ENCODE data around the gene SMG9.

SMG9 gene

DNA sequence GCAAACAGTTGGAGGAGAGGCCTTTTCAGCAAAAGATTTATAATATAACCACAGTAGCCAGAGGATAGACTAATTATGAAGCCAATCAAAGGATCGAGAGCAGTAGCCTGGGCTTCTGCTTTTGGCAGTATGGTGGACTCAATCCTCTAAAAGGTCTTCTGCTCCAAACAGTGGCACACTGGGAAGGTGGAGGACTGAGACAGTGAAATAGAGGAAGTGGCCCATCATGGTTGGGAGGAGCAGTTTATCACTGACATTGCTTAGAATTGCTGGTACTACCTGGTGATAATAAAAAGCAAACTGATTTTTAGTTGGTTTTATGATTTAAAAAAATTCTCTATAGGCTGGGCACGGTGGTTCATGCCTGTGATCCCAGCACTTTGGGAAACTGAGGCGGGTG lies 63.9 kb downstream of the SMG9 start:
- H2AFZ ChIP-seq (ENCODE audit: low read depth, low read length, severe bottlenecking), result no peak overlapping the region
- TF ChIP-seq, protein P1, sequence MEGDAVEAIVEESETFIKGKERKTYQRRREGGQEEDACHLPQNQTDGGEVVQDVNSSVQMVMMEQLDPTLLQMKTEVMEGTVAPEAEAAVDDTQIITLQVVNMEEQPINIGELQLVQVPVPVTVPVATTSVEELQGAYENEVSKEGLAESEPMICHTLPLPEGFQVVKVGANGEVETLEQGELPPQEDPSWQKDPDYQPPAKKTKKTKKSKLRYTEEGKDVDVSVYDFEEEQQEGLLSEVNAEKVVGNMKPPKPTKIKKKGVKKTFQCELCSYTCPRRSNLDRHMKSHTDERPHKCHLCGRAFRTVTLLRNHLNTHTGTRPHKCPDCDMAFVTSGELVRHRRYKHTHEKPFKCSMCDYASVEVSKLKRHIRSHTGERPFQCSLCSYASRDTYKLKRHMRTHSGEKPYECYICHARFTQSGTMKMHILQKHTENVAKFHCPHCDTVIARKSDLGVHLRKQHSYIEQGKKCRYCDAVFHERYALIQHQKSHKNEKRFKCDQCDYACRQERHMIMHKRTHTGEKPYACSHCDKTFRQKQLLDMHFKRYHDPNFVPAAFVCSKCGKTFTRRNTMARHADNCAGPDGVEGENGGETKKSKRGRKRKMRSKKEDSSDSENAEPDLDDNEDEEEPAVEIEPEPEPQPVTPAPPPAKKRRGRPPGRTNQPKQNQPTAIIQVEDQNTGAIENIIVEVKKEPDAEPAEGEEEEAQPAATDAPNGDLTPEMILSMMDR (IDR thresholded peaks at IDR 0.05; ENCODE audit: insufficient read depth, low read length, poor library complexity, severe bottlenecking), result no peak
- TF ChIP-seq EZH2phosphoT487 (conservative IDR thresholded peaks at IDR 0.05; ENCODE audit: low read length), result no peak
- no peaks in the 10 kb centered on the region for H3F3A ChIP-seq (ENCODE audit: insufficient read depth)
- H3K27ac ChIP-seq (ENCODE audit: low read depth, low read length), result no peak overlapping the region
- H3K4me2 ChIP-seq (ENCODE audit: low read depth, low read length, poor library complexity, severe bottlenecking), result no peak overlapping the region
- no peak overlapping the region for H3K4me3 ChIP-seq (ENCODE audit: insufficient read depth, low read length, poor library complexity, severe bottlenecking)
- H3K36me3 ChIP-seq (ENCODE audit: low read length), result no peaks in the 10 kb centered on the region
- no peaks in the 10 kb centered on the region for H3K27me3 ChIP-seq (ENCODE audit: low read length)
- no peaks in the 10 kb centered on the region for H4K20me1 ChIP-seq (ENCODE audit: low read depth, low read length)
- no peaks in the 10 kb centered on the region for H3K9me3 ChIP-seq (ENCODE audit: insufficient read depth, low read length)
- no peaks in the 10 kb centered on the region for H3K9me2 ChIP-seq (replicated peaks; ENCODE audit: insufficient read depth, low read length)
- no peaks in the 10 kb centered on the region for H3K79me2 ChIP-seq (ENCODE audit: insufficient read depth, low read length)
- H3K9ac ChIP-seq (ENCODE audit: low read length), result no peak overlapping the region

DNA sequence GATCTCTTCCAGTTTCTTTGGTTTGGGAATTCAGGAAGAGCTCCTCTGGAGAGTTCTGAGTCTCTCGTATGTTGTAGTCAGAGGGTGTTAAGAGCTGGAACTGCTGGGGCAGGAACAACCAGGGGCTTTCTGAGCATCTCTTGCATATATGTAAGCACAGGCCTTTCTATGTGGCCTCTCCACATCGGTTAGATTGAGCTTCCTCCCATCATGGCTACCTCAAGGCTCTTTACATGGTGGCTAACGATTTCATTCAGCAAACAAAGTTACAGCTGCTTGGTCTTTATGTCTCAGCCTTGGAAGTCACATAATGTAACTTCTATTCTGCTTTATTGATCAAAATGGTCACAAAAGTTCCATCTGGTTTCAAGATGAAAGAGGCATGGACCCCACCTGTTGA lies 64.3 kb downstream of the SMG9 start:
- H3K4me3 ChIP-seq (ENCODE audit: insufficient read depth, low read length, poor library complexity, severe bottlenecking), result no peak overlapping the region
- H3K79me2 ChIP-seq (ENCODE audit: insufficient read depth, low read length), result no peaks in the 10 kb centered on the region
- H4K20me1 ChIP-seq (ENCODE audit: low read depth, low read length), result no peaks in the 10 kb centered on the region
- H3K4me2 ChIP-seq (ENCODE audit: low read depth, low read length, poor library complexity, severe bottlenecking), result no peak overlapping the region
- no peaks in the 10 kb centered on the region for H3F3A ChIP-seq (ENCODE audit: insufficient read depth)
- no peak overlapping the region for H2AFZ ChIP-seq (ENCODE audit: low read depth, low read length, severe bottlenecking)
- H3K27ac ChIP-seq (ENCODE audit: low read depth, low read length), result no peak overlapping the region
- no peaks in the 10 kb centered on the region for H3K27me3 ChIP-seq (ENCODE audit: low read length)
- TF ChIP-seq, protein P1 (IDR thresholded peaks at IDR 0.05; ENCODE audit: insufficient read depth, low read length, poor library complexity, severe bottlenecking), result no peak
- TF ChIP-seq EZH2phosphoT487 (conservative IDR thresholded peaks at IDR 0.05; ENCODE audit: low read length), result no peak
- H3K36me3 ChIP-seq (ENCODE audit: low read length), result no peaks in the 10 kb centered on the region
- H3K9me2 ChIP-seq (replicated peaks; ENCODE audit: insufficient read depth, low read length), result no peaks in the 10 kb centered on the region
- H3K9ac ChIP-seq (ENCODE audit: low read length), result no peak overlapping the region
- H3K9me3 ChIP-seq (ENCODE audit: insufficient read depth, low read length), result no peaks in the 10 kb centered on the region

GRCh38 chr19:43688059-43688701 lies 66.6 kb downstream of the SMG9 start:
- Histone ChIP-seq H3K9me3 (ENCODE audit: insufficient read depth, low read length) (no peaks in the 10 kb centered on the region), H3K4me3 (ENCODE audit: insufficient read depth, low read length, poor library complexity, severe bottlenecking) (no peak overlapping the region), H3K9ac (ENCODE audit: low read length) (no peak overlapping the region), H3K9me2 (replicated peaks; ENCODE audit: insufficient read depth, low read length) (no peaks in the 10 kb centered on the region), H3K79me2 (ENCODE audit: insufficient read depth, low read length) (no peaks in the 10 kb centered on the region), H3F3A (ENCODE audit: insufficient read depth) (no peaks in the 10 kb centered on the region), H3K36me3 (ENCODE audit: low read length) (no peaks in the 10 kb centered on the region), H4K20me1 (ENCODE audit: low read depth, low read length) (no peaks in the 10 kb centered on the region), H3K4me2 (ENCODE audit: low read depth, low read length, poor library complexity, severe bottlenecking) (no peak overlapping the region), H3K27me3 (ENCODE audit: low read length) (no peaks in the 10 kb centered on the region), H3K27ac (ENCODE audit: low read depth, low read length) (no peak overlapping the region), H2AFZ (ENCODE audit: low read depth, low read length, severe bottlenecking) (no peak overlapping the region)
- TF ChIP-seq, protein P1 (IDR thresholded peaks at IDR 0.05; ENCODE audit: insufficient read depth, low read length, poor library complexity, severe bottlenecking), result no peak
- TF ChIP-seq EZH2phosphoT487 (conservative IDR thresholded peaks at IDR 0.05; ENCODE audit: low read length), result no peak
